B cell (primary cell): ENCODE measurements around the gene CEP250. TPM values are rescaled to one million over a fixed set of nuclear protein-coding genes. Genes with fewer than 3 reads are reported as not detected.

Source experiments
- polyA plus RNA-seq: library from polyadenylated mRNA; depleted of rRNA; stranded (reverse); fragments of >200 nt; gene quantifications from 2 replicates; pipeline ENCODE4 v1.2.3, GENCODE V29; 2012
- small RNA-seq: library from RNA; depleted of rRNA; stranded (forward); fragments of <200 nt; gene quantifications from one replicate; pipeline ENCODE3, GENCODE V24; 2012; ENCODE audit warnings: low replicate concordance, low read depth; ENCODE audit not compliant: insufficient read length
- total RNA-seq, 2 donors: library from RNA; stranded (reverse); fragments of 120-200 nt in 1 of 2; gene quantifications; 1 replicate in 1 of 2; 2 replicates in 1 of 2; pipeline versions ENCODE4 v1.2.3 to v1.2.4, GENCODE V29; 2013 to 2022

Gene CEP250
- total and polyA plus RNA-seq, 2 donors (not counting 1 experiment from before 2014, with no cell fraction given), result 14.6 to 78.5 TPM

Small RNA genes within 50 kb of the gene (small RNA-seq; reads per million reads assigned to genes)
- not detected for gene MIR1289-1

Other genes with a start within 250 kb of the CEP250 start
- not detected in 2 replicates for gene MMP24, start 228.9 kb upstream of the CEP250 start, total RNA-seq
- gene MMP24, start 228.9 kb upstream of the CEP250 start, polyA plus RNA-seq, result not detected in 2 replicates
- gene MMP24OS, start 177.5 kb upstream of the CEP250 start, total RNA-seq, result 57.0 and 66.9 TPM in 2 replicates
- 31.5 and 36.3 TPM in 2 replicates for gene MMP24OS, start 177.5 kb upstream of the CEP250 start, polyA plus RNA-seq
- gene EIF6, start 170.8 kb upstream of the CEP250 start, total RNA-seq, result 74.0 and 81.2 TPM in 2 replicates
- gene EIF6, start 170.8 kb upstream of the CEP250 start, polyA plus RNA-seq, result 54.2 and 74.1 TPM in 2 replicates
- not detected in 2 replicates for gene FAM83C, start 163.2 kb upstream of the CEP250 start, total RNA-seq
- gene FAM83C, start 163.2 kb upstream of the CEP250 start, polyA plus RNA-seq, result not detected in 2 replicates
- gene UQCC1, start 43.6 kb upstream of the CEP250 start, total RNA-seq, result 70.9 and 71.7 TPM in 2 replicates
- gene UQCC1, start 43.6 kb upstream of the CEP250 start, polyA plus RNA-seq, result 23.7 and 24.3 TPM in 2 replicates
- not detected in 2 replicates for gene GDF5, start 17.4 kb upstream of the CEP250 start, total RNA-seq
- not detected in 2 replicates for gene GDF5, start 17.4 kb upstream of the CEP250 start, polyA plus RNA-seq
- gene C20orf173, start 74.1 kb downstream of the CEP250 start, total RNA-seq, result not detected in 2 replicates
- not detected in 2 replicates for gene C20orf173, start 74.1 kb downstream of the CEP250 start, polyA plus RNA-seq
- 167 and 191 TPM in 2 replicates for gene ERGIC3, start 86.5 kb downstream of the CEP250 start, total RNA-seq
- 178 and 254 TPM in 2 replicates for gene ERGIC3, start 86.5 kb downstream of the CEP250 start, polyA plus RNA-seq
- gene SPAG4, start 160.2 kb downstream of the CEP250 start, total RNA-seq, result 4.7 and 5.7 TPM in 2 replicates
- gene SPAG4, start 160.2 kb downstream of the CEP250 start, polyA plus RNA-seq, result 3.7 and 8.8 TPM in 2 replicates
- gene CPNE1, start 209.3 kb downstream of the CEP250 start, total RNA-seq, result 323 and 331 TPM in 2 replicates
- 309 and 321 TPM in 2 replicates for gene CPNE1, start 209.3 kb downstream of the CEP250 start, polyA plus RNA-seq
- gene RBM12, start 209.3 kb downstream of the CEP250 start, total RNA-seq, result 144 and 145 TPM in 2 replicates
- gene RBM12, start 209.3 kb downstream of the CEP250 start, polyA plus RNA-seq, result 52.7 and 58.6 TPM in 2 replicates
- 29.0 and 29.4 TPM in 2 replicates for gene NFS1, start 243.8 kb downstream of the CEP250 start, total RNA-seq
- gene NFS1, start 243.8 kb downstream of the CEP250 start, polyA plus RNA-seq, result 24.7 and 30.6 TPM in 2 replicates
- 33.2 and 38.1 TPM in 2 replicates for gene ROMO1, start 243.8 kb downstream of the CEP250 start, total RNA-seq
- 131 and 145 TPM in 2 replicates for gene ROMO1, start 243.8 kb downstream of the CEP250 start, polyA plus RNA-seq